Stomach (tissue), 4 donors: Measurements from ENCODE around the gene OCA2.

Source experiments
- EP300 ChIP-seq: sonication (generic); formaldehyde crosslinking; IDR thresholded peaks from one replicate; pipeline ENCODE4 v1.6.1; 2017; ENCODE audit warnings: antibody characterized with exemption
- POLR2A ChIP-seq, 4 donors: fragments of 450-650 bp; IDR thresholded peaks; one replicate each; pipeline ENCODE4 v1.6.1; 2016; ENCODE audit warnings: antibody characterized with exemption in 4 of 4, control low read depth in 2 of 4, mild to moderate bottlenecking in 1 of 4, moderate library complexity in 1 of 4
- TF ChIP-seq, protein P1 (sequence below), 7 experiments: fragments of 450-650 bp in 4 of 7; fragments of 200-600 bp in 3 of 7; sonication (generic) in 3 of 7; IDR thresholded peaks; one replicate each; pipeline ENCODE4 v1.5.1; 2016 to 2019; ENCODE audit warnings: antibody characterized with exemption in 7 of 7, control low read depth in 2 of 7, mild to moderate bottlenecking in 1 of 7

DNA sequence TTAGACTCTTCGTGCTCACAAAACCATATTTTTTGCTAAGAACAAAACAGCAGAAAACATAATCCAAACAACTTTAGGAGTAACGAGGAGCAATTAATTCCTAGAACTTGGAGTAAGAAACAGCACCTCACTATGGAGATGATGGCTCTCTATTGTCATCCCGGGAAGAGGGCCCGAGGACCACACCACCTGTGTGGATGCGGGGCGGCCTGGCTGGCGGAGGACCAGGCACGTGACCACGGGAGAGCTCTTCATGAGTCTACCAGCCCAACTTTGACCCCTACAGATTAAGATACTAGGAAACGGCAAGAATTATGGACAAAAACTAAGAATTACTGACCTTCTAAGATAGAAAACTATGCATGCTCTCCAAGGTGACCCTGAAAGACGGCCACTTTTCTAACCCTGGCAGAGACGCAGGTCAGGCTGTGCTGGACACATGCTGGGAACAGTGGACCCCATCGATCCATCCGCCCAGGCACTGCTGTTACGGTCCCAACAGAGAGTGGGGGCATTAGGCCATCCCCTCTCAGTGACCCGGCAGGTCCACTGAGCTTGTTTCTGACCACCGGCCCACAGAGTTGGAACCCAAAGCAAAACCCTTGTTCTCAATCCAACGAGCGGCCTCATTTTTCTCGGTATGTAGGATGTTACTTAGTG, 13.1 kb upstream of the OCA2 start:
- TF ChIP-seq POLR2A (IDR thresholded peaks at IDR 0.05) (no peak), EP300 (no peak)
- TF ChIP-seq, protein P1, sequence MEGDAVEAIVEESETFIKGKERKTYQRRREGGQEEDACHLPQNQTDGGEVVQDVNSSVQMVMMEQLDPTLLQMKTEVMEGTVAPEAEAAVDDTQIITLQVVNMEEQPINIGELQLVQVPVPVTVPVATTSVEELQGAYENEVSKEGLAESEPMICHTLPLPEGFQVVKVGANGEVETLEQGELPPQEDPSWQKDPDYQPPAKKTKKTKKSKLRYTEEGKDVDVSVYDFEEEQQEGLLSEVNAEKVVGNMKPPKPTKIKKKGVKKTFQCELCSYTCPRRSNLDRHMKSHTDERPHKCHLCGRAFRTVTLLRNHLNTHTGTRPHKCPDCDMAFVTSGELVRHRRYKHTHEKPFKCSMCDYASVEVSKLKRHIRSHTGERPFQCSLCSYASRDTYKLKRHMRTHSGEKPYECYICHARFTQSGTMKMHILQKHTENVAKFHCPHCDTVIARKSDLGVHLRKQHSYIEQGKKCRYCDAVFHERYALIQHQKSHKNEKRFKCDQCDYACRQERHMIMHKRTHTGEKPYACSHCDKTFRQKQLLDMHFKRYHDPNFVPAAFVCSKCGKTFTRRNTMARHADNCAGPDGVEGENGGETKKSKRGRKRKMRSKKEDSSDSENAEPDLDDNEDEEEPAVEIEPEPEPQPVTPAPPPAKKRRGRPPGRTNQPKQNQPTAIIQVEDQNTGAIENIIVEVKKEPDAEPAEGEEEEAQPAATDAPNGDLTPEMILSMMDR (IDR thresholded peaks at IDR 0.05), result no peak
